ENCODE data around the gene PDXK. TPM values are rescaled to one million over a fixed set of nuclear protein-coding genes. Genes with fewer than 3 reads are reported as not detected.

Gene PDXK
- total and polyA plus RNA-seq, 9 of the 15 experiments (the other 6 are each of a cell fraction or from before 2014, with no cell fraction given) = 5.6 to 162 (median 76.5) TPM

DNA sequence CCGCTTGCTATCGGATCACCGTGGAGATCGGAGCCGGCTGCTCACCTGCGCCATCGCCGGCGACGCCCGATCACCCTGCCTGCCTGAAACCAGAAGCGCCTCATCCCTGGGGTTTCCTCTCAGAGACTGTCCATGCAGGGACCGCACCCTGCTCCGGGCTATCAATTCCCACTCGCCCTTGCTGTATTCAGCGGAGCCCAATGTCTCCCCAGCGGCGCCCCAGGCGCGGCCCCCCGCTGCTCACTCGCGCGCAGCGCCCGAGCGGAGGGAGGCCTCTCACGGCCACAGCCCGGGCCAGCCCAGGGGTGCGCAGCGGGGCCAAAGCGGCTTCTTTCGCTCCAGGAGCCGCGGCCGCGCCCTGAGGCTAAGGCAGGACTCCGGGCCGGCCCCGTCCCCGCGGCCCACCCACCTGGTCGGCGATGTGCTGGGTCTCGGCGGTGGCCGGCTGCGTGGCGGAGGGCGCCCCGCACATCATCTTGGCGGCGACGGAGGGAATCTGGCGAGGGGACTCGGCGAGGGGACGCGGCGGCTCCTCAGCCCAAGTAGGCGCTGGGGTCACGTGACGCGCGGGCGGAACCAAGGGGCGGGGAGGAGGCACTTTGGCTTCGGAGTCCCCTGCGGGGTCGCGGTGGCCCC is 57.0 kb downstream of the PDXK start, which contains the start of gene CSTB (continued):
- TF ChIP-seq SIX5 (IDR thresholded peaks at IDR 0.05; ENCODE audit: borderline replicate concordance in 1 of 2, insufficient read depth in 1 of 2, low read depth in 1 of 2, low read length in 2 of 2) (no peak), CCAR2 (IDR thresholded peaks at IDR 0.05; ENCODE audit: low read depth, low read length) (no peak), NELFE (IDR thresholded peaks at IDR 0.05; ENCODE audit: insufficient read depth, insufficient read length) (no peak), CREB3 (tag; conservative IDR thresholded peaks at IDR 0.05; ENCODE audit: low read depth) (no peak), ELF2 (CRISPR knock-in tag; IDR thresholded peaks at IDR 0.05) (no peak), GMEB1 (CRISPR knock-in tag; IDR thresholded peaks at IDR 0.05) (no peak), HNRNPUL1 (IDR thresholded peaks at IDR 0.05; ENCODE audit: low read length) (no peak), MAZ (CRISPR knock-in tag; conservative IDR thresholded peaks at IDR 0.05 in 1 of 2, IDR thresholded peaks at IDR 0.05 in 1 of 2) (peak in 1 of 2 experiments; percentile 70; a peak in 3 of 4 replicates), PURB (CRISPR knock-in tag; IDR thresholded peaks at IDR 0.05; ENCODE audit: low read depth) (no peak), MIER1 (IDR thresholded peaks at IDR 0.05; ENCODE audit: low read depth) (no peak), TFE3 (CRISPR knock-in tag; IDR thresholded peaks at IDR 0.05) (peak; percentile 99), ATF7 (IDR thresholded peaks at IDR 0.05) (peak; percentile 98), TAF15 (IDR thresholded peaks at IDR 0.05; ENCODE audit: low read depth, low read length) (no peak)
- TF ChIP-seq, protein P1, sequence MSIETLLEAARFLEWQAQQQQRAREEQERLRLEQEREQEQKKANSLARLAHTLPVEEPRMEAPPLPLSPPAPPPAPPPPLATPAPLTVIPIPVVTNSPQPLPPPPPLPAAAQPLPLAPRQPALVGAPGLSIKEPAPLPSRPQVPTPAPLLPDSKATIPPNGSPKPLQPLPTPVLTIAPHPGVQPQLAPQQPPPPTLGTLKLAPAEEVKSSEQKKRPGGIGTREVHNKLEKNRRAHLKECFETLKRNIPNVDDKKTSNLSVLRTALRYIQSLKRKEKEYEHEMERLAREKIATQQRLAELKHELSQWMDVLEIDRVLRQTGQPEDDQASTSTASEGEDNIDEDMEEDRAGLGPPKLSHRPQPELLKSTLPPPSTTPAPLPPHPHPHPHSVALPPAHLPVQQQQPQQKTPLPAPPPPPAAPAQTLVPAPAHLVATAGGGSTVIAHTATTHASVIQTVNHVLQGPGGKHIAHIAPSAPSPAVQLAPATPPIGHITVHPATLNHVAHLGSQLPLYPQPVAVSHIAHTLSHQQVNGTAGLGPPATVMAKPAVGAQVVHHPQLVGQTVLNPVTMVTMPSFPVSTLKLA (conservative IDR thresholded peaks at IDR 0.05) = peak; percentile 46 to 79; a peak in 2 of 4 replicates
- TF ChIP-seq, protein P2, sequence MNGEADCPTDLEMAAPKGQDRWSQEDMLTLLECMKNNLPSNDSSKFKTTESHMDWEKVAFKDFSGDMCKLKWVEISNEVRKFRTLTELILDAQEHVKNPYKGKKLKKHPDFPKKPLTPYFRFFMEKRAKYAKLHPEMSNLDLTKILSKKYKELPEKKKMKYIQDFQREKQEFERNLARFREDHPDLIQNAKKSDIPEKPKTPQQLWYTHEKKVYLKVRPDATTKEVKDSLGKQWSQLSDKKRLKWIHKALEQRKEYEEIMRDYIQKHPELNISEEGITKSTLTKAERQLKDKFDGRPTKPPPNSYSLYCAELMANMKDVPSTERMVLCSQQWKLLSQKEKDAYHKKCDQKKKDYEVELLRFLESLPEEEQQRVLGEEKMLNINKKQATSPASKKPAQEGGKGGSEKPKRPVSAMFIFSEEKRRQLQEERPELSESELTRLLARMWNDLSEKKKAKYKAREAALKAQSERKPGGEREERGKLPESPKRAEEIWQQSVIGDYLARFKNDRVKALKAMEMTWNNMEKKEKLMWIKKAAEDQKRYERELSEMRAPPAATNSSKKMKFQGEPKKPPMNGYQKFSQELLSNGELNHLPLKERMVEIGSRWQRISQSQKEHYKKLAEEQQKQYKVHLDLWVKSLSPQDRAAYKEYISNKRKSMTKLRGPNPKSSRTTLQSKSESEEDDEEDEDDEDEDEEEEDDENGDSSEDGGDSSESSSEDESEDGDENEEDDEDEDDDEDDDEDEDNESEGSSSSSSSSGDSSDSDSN (IDR thresholded peaks at IDR 0.05; ENCODE audit: borderline replicate concordance in 1 of 2, low read depth in 2 of 2, low read length in 2 of 2) = peak; percentile 89 to 97; a peak in 3 of 4 replicates
- TF ChIP-seq, protein P3, sequence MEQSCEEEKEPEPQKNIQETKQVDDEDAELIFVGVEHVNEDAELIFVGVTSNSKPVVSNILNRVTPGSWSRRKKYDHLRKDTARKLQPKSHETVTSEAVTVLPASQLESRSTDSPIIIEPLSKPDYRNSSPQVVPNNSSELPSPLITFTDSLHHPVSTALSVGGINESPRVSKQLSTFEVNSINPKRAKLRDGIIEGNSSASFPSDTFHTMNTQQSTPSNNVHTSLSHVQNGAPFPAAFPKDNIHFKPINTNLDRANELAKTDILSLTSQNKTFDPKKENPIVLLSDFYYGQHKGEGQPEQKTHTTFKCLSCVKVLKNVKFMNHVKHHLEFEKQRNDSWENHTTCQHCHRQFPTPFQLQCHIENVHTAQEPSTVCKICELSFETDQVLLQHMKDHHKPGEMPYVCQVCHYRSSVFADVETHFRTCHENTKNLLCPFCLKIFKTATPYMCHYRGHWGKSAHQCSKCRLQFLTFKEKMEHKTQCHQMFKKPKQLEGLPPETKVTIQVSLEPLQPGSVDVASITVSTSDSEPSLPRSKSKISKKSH (CRISPR knock-in tag; IDR thresholded peaks at IDR 0.05) = no peak

Data from K562 (cell line).